CMK (cell line): ENCODE data around the gene NOP14.
"Not testable (repeated sequence)": the region's sequence is repeated elsewhere in the genome, so short reads cannot be mapped to it uniquely, and the experiment has no call there.

ENCODE experiments used
- DNase-seq: peaks from one replicate; pipeline ENCODE4 v3.0.0-alpha.2; 2010; ENCODE audit warnings: low read depth

NOP14 gene

GRCh38 chr4:2963175-2963965 lies at the start of gene NOP14, which contains the start of gene GRK4:
Gene NOP14, minus strand, starts transcription at chr4:2963406. Its CDS starts 87 bp downstream, at chr4:2963319.
Gene GRK4, plus strand, starts transcription at chr4:2963571. Its CDS starts 500 bp downstream, at chr4:2964071.
- peak; percentile 98 for DNase-seq

GRCh38 chr4:3011456-3012220 lies 48.4 kb upstream of the NOP14 start:
- no peak for DNase-seq

GRCh38 chr4:3010998-3011397 lies 47.8 kb upstream of the NOP14 start:
- no peak for DNase-seq

GRCh38 chr4:3010577-3010976 lies 47.4 kb upstream of the NOP14 start:
- no peak for DNase-seq

- no peak for DNase-seq
Measured at GRCh38 chr4:3009422-3009821, 46.2 kb upstream of the NOP14 start.

GRCh38 chr4:3007724-3008123 lies 44.5 kb upstream of the NOP14 start:
- no peak for DNase-seq

GRCh38 chr4:2996415-2996814 lies 33.2 kb upstream of the NOP14 start:
- no peak for DNase-seq

GRCh38 chr4:2995546-2996265 lies 32.5 kb upstream of the NOP14 start:
- no peak for DNase-seq

- no peak for DNase-seq
Measured at GRCh38 chr4:2994917-2995316, 31.7 kb upstream of the NOP14 start.

- no peak for DNase-seq
Measured at GRCh38 chr4:2991243-2991642, 28.0 kb upstream of the NOP14 start.

GRCh38 chr4:2983715-2984114 lies 20.5 kb upstream of the NOP14 start:
- DNase-seq: not testable (repeated sequence)

GRCh38 chr4:2982012-2982411 lies 18.8 kb upstream of the NOP14 start:
- no peak for DNase-seq

GRCh38 chr4:2981256-2981819 lies 18.1 kb upstream of the NOP14 start:
- DNase-seq: no peak

GRCh38 chr4:2977211-2978088 lies 14.2 kb upstream of the NOP14 start:
- no peak for DNase-seq

GRCh38 chr4:2971275-2971674 lies 8.1 kb upstream of the NOP14 start:
- DNase-seq: no peak

- DNase-seq: no peak
Measured at GRCh38 chr4:2968381-2968780, 5.2 kb upstream of the NOP14 start.

- DNase-seq: no peak
Measured at GRCh38 chr4:2965262-2965661, 2.1 kb upstream of the NOP14 start.

- no peak for DNase-seq
Measured at GRCh38 chr4:2964706-2965258, 1.6 kb upstream of the NOP14 start.

GRCh38 chr4:2963966-2964471 lies 813 bp upstream of the NOP14 start:
- no peak for DNase-seq

GRCh38 chr4:2962614-2963174 lies 512 bp downstream of the NOP14 start:
- peak; percentile 45 for DNase-seq
